Measurements from ENCODE around the gene FLNB.
"Not testable (repeated sequence)": the region's sequence is repeated elsewhere in the genome, so short reads cannot be mapped to it uniquely, and the experiment has no call there.

Gene FLNB

DNA sequence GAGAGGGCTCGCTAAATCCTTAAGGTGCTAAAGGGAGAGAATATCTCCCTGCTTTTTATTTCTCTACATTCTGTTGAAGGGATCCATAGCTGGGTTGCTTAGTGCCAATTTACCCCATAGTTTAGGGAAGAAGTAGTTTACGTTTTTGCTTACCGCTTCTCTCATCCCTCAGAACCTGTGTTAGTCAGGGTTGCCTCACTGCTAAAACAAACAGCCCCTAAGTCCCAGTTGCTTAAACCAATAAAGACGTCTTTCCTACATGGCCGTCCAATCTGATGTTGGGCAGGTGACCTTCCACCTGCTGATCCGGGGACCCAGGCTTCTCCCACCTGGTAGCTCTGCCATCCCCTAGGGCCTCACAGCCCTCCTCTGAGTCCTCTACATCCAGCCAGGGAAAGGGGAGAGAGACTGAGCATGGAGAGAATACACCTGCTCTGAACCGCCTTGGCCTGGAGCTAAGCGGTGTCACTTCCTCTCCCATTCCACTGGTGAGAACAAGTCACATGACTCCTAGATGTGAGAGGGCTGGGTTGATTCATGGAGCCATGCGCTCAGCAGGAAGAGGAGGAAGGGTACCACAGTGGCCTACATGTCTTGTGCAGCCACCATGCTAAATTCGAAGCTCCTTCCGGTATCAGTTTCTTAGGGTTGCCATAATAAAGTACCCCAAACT, 176.2 kb downstream of the FLNB start:
- peak in 1 of 2 experiments; percentile 5 for DNase-seq

DNA sequence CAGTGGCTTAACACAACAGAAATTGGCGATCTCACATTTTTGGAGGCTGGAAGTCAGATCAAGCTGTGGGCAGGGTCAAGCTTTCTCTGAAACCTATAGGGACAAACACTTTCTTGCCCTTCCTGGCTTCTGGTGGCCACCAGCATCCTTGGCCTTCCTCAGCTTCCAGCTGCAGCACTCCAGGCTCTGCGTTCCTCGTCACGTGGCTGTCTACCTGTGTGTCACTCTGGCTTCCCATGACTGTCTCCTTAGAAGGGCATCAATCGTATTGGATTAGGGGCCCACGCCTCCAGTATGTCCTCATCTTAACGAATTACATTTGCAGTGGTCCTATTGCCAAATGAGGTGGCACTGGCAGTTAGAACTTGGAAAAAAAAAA, 176.7 kb downstream of the FLNB start:
- no peak for DNase-seq

- no peak for DNase-seq
Observed at GRCh38 chr3:58188173-58188564, 179.9 kb downstream of the FLNB start.

- no peak for DNase-seq
Observed at GRCh38 chr3:58188921-58189451, 180.8 kb downstream of the FLNB start.

- no peak for DNase-seq
Observed at GRCh38 chr3:58189691-58190090, 181.5 kb downstream of the FLNB start.

- DNase-seq, result no peak
Observed at GRCh38 chr3:58190291-58190690, 182.1 kb downstream of the FLNB start.

GRCh38 chr3:58190882-58191281, 182.7 kb downstream of the FLNB start:
- no peak for DNase-seq

DNA sequence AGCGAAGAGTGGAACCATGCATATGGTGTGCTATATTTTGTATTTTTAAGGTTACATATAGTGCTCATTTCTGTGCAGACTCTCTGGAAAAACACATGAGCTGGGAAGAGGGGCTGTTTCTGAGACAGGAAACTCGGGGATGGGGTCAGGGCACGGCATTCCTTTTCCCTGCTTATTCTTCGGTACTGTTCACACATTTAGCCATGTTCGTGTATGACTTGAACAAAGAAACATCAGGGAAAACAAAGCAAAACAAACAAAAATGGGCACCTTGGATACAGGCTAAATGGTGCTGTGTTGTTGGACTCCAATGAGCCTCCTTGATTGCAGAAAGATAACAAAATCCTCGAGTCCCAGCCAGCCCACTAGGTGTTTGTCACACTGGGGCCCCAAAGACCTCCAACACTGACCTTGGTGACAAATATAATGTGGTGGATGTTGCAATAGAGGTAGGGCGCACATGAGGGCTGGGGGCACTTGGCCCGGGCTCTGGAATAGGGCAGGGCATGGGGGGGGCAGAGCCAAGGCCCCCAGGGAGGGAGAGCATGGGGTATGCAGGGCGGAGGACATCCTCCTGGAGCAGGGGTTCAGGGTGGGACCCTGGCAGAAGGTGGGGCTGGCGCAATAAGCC, 183.3 kb downstream of the FLNB start:
- no peak for DNase-seq

DNA sequence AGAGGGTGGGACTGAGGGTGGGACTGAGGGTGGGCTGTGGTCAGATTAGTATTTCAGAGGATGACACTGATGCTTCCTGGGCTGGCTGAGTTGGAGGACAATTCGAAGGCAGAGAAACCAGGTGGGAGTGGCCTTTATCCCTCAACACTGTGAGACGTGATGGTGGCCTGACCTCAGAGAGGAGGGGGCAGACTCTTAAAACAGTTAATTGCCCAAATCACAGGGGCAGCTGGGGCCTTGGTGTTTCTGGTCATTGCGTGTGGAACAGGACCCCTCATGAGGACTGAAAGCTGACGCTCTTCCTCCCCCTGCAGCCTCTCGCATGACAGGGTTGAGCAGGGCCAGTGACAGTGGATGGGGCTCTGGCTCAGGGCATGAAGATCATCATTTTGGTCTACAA, 183.8 kb downstream of the FLNB start:
- no peak for DNase-seq

GRCh38 chr3:58193682-58194407, 185.6 kb downstream of the FLNB start:
- no peak for DNase-seq

GRCh38 chr3:58197588-58197987, 189.4 kb downstream of the FLNB start:
- no peak for DNase-seq

DNA sequence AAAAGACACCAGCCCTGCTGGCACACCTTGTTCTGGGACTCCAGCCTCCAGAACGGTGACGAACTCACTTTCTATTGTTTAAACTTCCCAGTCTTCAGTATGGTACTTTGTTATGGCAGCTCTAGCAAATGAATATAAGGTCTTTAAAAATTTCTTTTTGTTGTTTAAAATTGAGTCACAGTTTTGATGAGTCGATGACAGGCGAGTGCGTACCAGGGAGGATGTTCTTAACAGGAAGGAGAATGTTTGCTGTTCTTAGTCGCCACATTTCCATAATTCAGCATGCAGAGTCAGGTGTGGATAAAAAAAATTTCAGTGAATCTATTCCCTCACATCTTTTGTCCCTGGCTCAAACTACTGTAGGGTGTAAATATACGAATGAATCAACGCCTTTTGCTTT, 190.1 kb downstream of the FLNB start:
- no peak for DNase-seq

GRCh38 chr3:58198804-58199203, 190.6 kb downstream of the FLNB start:
- DNase-seq, result no peak

- no peak for DNase-seq
Observed at GRCh38 chr3:58200121-58200709, 192.0 kb downstream of the FLNB start.

- no peak for DNase-seq
Observed at GRCh38 chr3:58200846-58201355, 192.7 kb downstream of the FLNB start.

DNA sequence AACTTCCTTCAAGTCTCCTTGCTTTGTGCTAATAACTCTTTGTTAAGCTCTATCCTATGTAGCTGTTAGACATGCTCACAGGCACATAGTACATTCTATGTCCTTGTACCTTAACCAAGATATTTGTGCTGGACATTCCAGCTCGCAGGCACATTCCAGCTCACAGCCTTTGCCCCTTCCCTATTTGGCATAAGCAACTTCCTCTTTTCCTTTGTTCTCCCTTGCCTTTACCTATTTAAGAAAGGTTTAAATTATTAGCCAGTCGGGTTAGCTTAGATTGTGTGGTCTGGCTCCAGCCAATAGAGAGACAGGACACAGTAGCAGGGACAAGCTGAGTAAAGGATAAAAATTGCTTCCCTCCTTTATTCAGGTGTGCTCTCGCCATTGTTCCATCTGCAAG, 193.2 kb downstream of the FLNB start:
- not testable (repeated sequence) for DNase-seq

DNA sequence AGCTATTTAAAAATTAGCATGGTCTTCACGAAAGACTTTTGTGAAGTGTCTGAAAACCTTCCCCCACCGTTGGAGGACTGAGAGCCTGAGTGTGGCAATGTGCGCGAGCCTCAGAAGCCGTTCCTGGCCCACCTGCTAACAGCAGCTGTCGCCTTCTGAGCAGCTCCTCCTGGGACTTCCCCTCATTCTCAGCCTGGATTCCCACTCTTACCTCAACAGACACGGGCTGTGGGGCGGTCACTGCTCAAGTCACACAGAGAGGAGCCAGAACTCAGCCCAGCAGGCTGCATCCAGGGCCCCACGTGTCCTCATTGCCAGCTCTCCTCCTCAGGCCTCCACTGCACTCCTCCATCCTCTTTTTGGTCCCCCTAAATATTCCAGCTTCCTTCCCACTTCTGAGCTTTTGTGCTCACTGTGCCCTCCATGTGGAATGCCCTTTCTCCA, 194.7 kb downstream of the FLNB start:
- DNase-seq, result peak in 1 of 2 experiments; percentile 3

GRCh38 chr3:58203541-58203940, 195.3 kb downstream of the FLNB start:
- no peak for DNase-seq

DNA sequence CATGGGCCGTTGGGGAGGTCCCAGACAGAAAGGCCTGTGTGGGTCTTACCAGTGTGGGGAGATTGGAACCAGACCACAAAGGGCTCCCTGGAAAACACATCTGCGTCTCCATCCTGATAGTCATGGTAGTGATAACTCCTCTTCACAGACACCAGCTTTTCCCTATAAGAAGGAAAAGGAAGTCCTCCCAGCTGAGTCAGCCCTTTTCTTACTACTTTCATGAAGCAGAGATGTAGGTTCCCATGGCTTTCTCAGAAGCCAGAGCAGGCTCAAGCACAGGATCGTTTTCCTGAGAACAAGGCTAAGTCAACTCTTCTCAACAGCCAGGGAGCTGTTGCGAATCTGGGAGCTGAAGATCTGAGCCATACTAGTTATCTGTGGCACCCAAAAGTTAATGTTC, 196.5 kb downstream of the FLNB start:
- no peak for DNase-seq

DNA sequence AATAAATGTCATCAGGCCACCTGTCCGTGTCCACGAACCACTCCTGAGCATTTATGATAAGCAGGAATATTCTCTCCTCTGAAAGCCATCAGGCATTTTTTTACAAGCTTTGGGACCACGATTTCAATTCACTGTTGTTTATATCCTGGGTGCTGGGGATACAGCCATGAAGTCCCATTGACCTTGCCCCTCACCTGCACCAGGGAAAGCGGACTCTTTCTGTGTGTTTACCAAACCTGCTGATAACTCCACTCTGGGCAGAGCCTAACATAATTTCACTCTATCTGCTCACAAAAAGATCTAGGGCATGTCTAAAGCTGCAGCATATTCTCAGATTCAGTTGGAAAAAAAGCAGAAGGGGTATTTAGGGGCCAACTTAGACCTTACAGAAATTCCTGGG, 197.8 kb downstream of the FLNB start:
- DNase-seq, result no peak

DNA sequence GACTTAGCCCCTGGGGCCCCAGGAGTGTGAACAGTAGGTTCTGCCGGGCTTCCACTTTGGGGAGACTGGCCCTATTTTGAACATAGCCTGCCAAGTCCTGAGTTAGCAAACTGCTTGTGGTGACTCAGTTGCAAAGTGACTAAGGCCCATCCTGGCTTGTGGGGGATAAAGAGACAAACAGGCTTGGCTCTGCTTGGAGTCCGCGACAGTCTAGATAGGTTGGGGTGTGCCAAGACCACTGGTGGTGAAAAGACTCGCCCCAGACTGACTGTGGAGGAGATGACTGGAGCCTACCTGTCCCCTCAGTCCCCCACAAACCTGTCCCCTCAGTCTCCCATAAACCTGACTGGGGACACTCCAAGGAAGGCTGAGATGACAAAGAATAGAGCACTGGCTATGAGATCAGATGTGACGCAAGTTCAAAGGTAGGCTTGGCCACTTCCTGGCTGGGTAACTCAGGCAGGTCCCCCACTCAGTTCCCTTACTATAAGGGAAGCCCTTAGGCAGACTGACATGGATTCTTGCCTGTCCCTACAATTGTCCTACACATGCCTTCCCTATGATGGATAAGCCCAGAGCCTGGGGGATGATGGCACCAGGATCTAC, 198.3 kb downstream of the FLNB start:
- no peak for DNase-seq

DNA sequence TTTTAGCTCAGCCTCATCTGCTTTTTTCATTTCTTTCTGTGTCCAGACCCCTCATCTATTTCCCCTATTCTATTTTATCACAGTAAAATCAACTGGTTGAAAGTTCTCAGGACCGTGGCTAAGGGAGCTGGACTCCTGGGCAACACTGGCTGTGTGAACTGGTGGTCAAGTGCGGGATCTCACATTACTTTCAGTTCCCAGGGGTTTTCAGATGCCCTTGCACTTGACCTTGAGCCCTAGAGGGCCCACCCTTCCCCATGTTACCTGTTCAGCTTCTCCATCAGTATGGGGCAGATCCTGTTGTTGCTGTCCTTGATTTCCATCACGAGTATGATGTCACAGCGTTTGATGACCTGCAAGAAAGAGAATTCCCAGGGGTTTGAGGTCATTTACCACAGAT, 199.7 kb downstream of the FLNB start:
- DNase-seq, result no peak

GRCh38 chr3:58209933-58210332, 201.7 kb downstream of the FLNB start:
- DNase-seq, result no peak

Data from SHP77 (cell line).